HEK293 (cell line): ENCODE results near the gene MTA3.

Source experiments
- CTCF ChIA-PET: fragments of 350-600 bp; formaldehyde crosslinking; extraction: SDS; loops from one replicate; lab custom pipeline; 2021; ENCODE audit warnings: antibody characterized with exemption; lab: Yijun Ruan, JAX
- POLR2A ChIA-PET: fragments of 300-600 bp; formaldehyde crosslinking; extraction: SDS; loops from one replicate; lab custom pipeline; 2020; ENCODE audit warnings: antibody characterized with exemption, inconsistent platforms; lab: Yijun Ruan, JAX
- H3K27ac ChIP-seq: fragments of 200-500 bp; sonication (Bioruptor generic); 2 replicates; pipeline ENCODE4 v1.5.1; 2014; ENCODE audit warnings: low read depth, low read length, control low read depth, inconsistent platforms; ENCODE audit errors: extremely low read depth
- H3K36me3 ChIP-seq, 2 experiments: fragments of 200-500 bp in 1 of 2; sonication (Bioruptor generic) in 1 of 2; 1 replicate in 1 of 2; 2 replicates in 1 of 2; pipeline ENCODE4 v1.5.1; 2014 to 2017; ENCODE audit warnings: inconsistent platforms in 2 of 2, low read length in 2 of 2; ENCODE audit not compliant: control insufficient read depth in 2 of 2, insufficient read depth in 1 of 2
- H3K4me1 ChIP-seq: fragments of 200-500 bp; sonication (Bioruptor generic); 2 replicates; pipeline ENCODE4 v1.5.1; 2014; ENCODE audit warnings: mild to moderate bottlenecking, low read length, inconsistent platforms; ENCODE audit not compliant: control insufficient read depth, insufficient read depth
- H3K4me3 ChIP-seq: 2 replicates; pipeline ENCODE4 v1.5.1; 2011; ENCODE audit warnings: low read depth, mild to moderate bottlenecking, control low read depth, low read length, moderate library complexity
- H3K9me3 ChIP-seq: fragments of 200-500 bp; sonication (Bioruptor generic); 2 replicates; pipeline ENCODE4 v1.5.1; 2014; ENCODE audit warnings: low read depth, low read length, inconsistent platforms; ENCODE audit not compliant: control insufficient read depth, insufficient read depth
- GLIS2 ChIP-seq: fragments of 450-650 bp; formaldehyde crosslinking; IDR thresholded peaks from 2 replicates; pipeline ENCODE4 v1.5.1; 2016; ENCODE audit warnings: missing biosample characterization, missing genetic modification characterization
- MZF1 ChIP-seq: fragments of 450-650 bp; formaldehyde crosslinking; IDR thresholded peaks from 2 replicates; pipeline ENCODE4 v1.5.1; 2017; ENCODE audit warnings: missing biosample characterization, missing genetic modification characterization, borderline replicate concordance
- PBX3 ChIP-seq: sonication (generic); formaldehyde crosslinking; IDR thresholded peaks from 2 replicates; pipeline ENCODE4 v1.8.1; 2022; ENCODE audit warnings: mild to moderate bottlenecking, moderate library complexity, missing genetic modification reagents
- PRDM1 ChIP-seq: fragments of 450-650 bp; formaldehyde crosslinking; IDR thresholded peaks from 2 replicates; pipeline ENCODE4; 2016; ENCODE audit warnings: missing biosample characterization, missing genetic modification characterization
- SP3 ChIP-seq: fragments of 450-650 bp; formaldehyde crosslinking; IDR thresholded peaks from 2 replicates; pipeline ENCODE4 v1.5.1; 2016; ENCODE audit warnings: missing biosample characterization, missing genetic modification characterization
- ZBTB10 ChIP-seq: fragments of 450-650 bp; formaldehyde crosslinking; IDR thresholded peaks from 2 replicates; pipeline ENCODE4 v1.5.1; 2016; ENCODE audit warnings: missing biosample characterization, missing genetic modification characterization
- ZBTB26 ChIP-seq: fragments of 450-650 bp; formaldehyde crosslinking; optimal IDR thresholded peaks from 2 replicates; pipeline ENCODE3; 2016; ENCODE audit warnings: missing biosample characterization, mild to moderate bottlenecking, missing genetic modification characterization
- ZBTB48 ChIP-seq: fragments of 450-650 bp; formaldehyde crosslinking; IDR thresholded peaks from 2 replicates; pipeline ENCODE4 v1.5.1; 2016; ENCODE audit warnings: missing biosample characterization, missing genetic modification characterization
- ZNF112 ChIP-seq: fragments of 450-650 bp; formaldehyde crosslinking; IDR thresholded peaks from 2 replicates; pipeline ENCODE4 v1.5.0; 2017; ENCODE audit warnings: missing biosample characterization, missing genetic modification characterization
- ZNF121 ChIP-seq: fragments of 450-650 bp; formaldehyde crosslinking; IDR thresholded peaks from 2 replicates; pipeline ENCODE4 v1.5.1; 2016; ENCODE audit warnings: missing biosample characterization, missing genetic modification characterization
- ZNF530 ChIP-seq: fragments of 450-650 bp; formaldehyde crosslinking; IDR thresholded peaks from 2 replicates; pipeline ENCODE4 v1.5.1; 2016; ENCODE audit warnings: low read depth, missing biosample characterization, missing genetic modification characterization
- ZNF548 ChIP-seq: fragments of 450-650 bp; formaldehyde crosslinking; IDR thresholded peaks from 2 replicates; pipeline ENCODE4 v1.5.1; 2016; ENCODE audit warnings: missing biosample characterization, missing genetic modification characterization
- ZNF600 ChIP-seq: fragments of 450-650 bp; formaldehyde crosslinking; IDR thresholded peaks from 2 replicates; pipeline ENCODE4 v1.5.1; 2016; ENCODE audit warnings: missing biosample characterization, missing genetic modification characterization
- ZNF654 ChIP-seq: fragments of 450-650 bp; formaldehyde crosslinking; IDR thresholded peaks from 2 replicates; pipeline ENCODE4 v1.5.1; 2016; ENCODE audit warnings: low read depth, missing biosample characterization, missing genetic modification characterization
- ZNF830 ChIP-seq: fragments of 450-650 bp; IDR thresholded peaks from 2 replicates; pipeline ENCODE4 v1.5.0; 2018; ENCODE audit warnings: missing biosample characterization, missing genetic modification characterization, low read depth, mild to moderate bottlenecking, moderate library complexity
- ZNF837 ChIP-seq: fragments of 450-650 bp; formaldehyde crosslinking; IDR thresholded peaks from 2 replicates; pipeline ENCODE4 v1.5.1; 2016; ENCODE audit warnings: missing biosample characterization, missing genetic modification characterization
- ZSCAN30 ChIP-seq: fragments of 450-650 bp; IDR thresholded peaks from 2 replicates; pipeline ENCODE4 v1.5.1; 2018; ENCODE audit warnings: missing biosample characterization, mild to moderate bottlenecking, missing genetic modification characterization, moderate library complexity
- TF ChIP-seq, protein P1 (sequence below): fragments of 450-650 bp; formaldehyde crosslinking; IDR thresholded peaks from 2 replicates; pipeline ENCODE4; 2016; ENCODE audit warnings: missing biosample characterization, missing genetic modification characterization
- TF ChIP-seq, protein P2 (sequence below): fragments of 450-650 bp; formaldehyde crosslinking; IDR thresholded peaks from 2 replicates; pipeline ENCODE4 v1.5.1; 2016; ENCODE audit warnings: missing biosample characterization, missing genetic modification characterization, low read depth
- TF ChIP-seq, protein P3 (sequence below): fragments of 450-650 bp; formaldehyde crosslinking; IDR thresholded peaks from 2 replicates; pipeline ENCODE4 v1.5.1; 2016; ENCODE audit warnings: missing biosample characterization, missing genetic modification characterization

MTA3 gene

GRCh38 chr2:42568401-42569115 is at the start of gene MTA3:
MTA3 (plus strand) TSS chr2:42568632; CDS start chr2:42568746, 114 bp downstream.
- H3K36me3 ChIP-seq, result peaks cover 22 to 27% of the 10 kb centered on the region in 2 experiments
- no peaks in the 10 kb centered on the region for H3K9me3 ChIP-seq
- ChIA-PET CTCF (no interaction called here), POLR2A (interaction anchor here (1.1 kb wide), 1 partner anchor 242 kb away, joined by 3 read pairs; no protein-coding TSS in a partner anchor)
- 0 out of 2 replicates have a peak, but pooled peaks cover 3% of the 10 kb centered on the region for H3K4me1 ChIP-seq
- H3K27ac ChIP-seq, result peak within 1 kb of the TSS; percentile 50
- TF ChIP-seq GLIS2 (tag by site-specific recombination) (0 out of 2 replicates have a peak, but pooled peaks have one; percentile 14), ZSCAN30 (tag by site-specific recombination) (peak; percentile 36; the same call in 1 of the 2 replicates), SP3 (tag by site-specific recombination) (no peak)
- peak within 1 kb of the TSS; percentile 89 for H3K4me3 ChIP-seq

- TF ChIP-seq PRDM1 (tag by site-specific recombination) (no peak), ZNF654 (tag by site-specific recombination) (no peak), ZNF121 (tag by site-specific recombination) (no peak), ZNF112 (no peak), ZNF830 (tag by site-specific recombination) (no peak), ZNF530 (tag by site-specific recombination) (no peak), ZBTB26 (no peak), ZNF837 (no peak)
- ChIA-PET CTCF (no interaction called here), POLR2A (no interaction called here)
Measured at GRCh38 chr2:42519624-42520023, 48.8 kb upstream of the MTA3 start.

DNA sequence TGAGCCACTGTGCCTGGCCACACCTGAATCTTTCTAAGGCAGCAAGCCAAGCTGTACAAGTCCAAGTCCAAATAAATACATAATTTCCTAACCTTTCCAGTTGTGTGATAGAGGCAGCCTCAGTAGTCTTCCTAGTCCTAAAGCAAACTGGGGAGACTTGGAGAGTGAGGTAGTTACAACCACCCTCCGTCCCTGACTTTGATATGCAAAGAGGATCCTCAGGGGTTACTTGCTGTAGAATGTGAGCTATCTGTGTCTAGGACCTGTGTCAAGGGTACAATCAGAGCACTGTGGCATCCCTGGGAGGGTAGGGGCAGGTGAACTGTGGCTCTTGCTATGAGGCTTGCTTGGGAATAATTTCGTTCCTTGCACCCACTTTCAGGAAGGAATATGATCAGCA is 46.4 kb upstream of the MTA3 start:
- POLR2A ChIA-PET, result interaction anchor here (0.6 kb wide), 1 partner anchor 59 kb away, joined by 5 read pairs; no protein-coding TSS in a partner anchor
- CTCF ChIA-PET, result interaction anchor here (0.6 to 1.1 kb wide), 3 partner anchors 27 to 626 kb away, joined by 3 to 6 read pairs (median 4); no protein-coding TSS in a partner anchor
- H3K9me3 ChIP-seq, result no peaks in the 10 kb centered on the region
- no peak overlapping the region for H3K4me3 ChIP-seq
- no peaks in the 10 kb centered on the region for H3K36me3 ChIP-seq
- no peak overlapping the region for H3K27ac ChIP-seq
- H3K4me1 ChIP-seq, result no peaks in the 10 kb centered on the region
- no peak for TF ChIP-seq MZF1
- no peak for TF ChIP-seq ZNF600 (tag by site-specific recombination)
- no peak for TF ChIP-seq ZBTB10
- TF ChIP-seq ZNF548, result no peak
- TF ChIP-seq, protein P1, sequence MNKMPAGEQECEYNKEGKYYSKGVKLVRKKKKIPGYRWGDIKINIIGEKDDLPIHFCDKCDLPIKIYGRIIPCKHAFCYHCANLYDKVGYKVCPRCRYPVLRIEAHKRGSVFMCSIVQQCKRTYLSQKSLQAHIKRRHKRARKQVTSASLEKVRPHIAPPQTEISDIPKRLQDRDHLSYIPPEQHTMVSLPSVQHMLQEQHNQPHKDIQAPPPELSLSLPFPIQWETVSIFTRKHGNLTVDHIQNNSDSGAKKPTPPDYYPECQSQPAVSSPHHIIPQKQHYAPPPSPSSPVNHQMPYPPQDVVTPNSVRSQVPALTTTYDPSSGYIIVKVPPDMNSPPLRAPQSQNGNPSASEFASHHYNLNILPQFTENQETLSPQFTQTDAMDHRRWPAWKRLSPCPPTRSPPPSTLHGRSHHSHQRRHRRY (tag by site-specific recombination), result no peak
- TF ChIP-seq, protein P2, sequence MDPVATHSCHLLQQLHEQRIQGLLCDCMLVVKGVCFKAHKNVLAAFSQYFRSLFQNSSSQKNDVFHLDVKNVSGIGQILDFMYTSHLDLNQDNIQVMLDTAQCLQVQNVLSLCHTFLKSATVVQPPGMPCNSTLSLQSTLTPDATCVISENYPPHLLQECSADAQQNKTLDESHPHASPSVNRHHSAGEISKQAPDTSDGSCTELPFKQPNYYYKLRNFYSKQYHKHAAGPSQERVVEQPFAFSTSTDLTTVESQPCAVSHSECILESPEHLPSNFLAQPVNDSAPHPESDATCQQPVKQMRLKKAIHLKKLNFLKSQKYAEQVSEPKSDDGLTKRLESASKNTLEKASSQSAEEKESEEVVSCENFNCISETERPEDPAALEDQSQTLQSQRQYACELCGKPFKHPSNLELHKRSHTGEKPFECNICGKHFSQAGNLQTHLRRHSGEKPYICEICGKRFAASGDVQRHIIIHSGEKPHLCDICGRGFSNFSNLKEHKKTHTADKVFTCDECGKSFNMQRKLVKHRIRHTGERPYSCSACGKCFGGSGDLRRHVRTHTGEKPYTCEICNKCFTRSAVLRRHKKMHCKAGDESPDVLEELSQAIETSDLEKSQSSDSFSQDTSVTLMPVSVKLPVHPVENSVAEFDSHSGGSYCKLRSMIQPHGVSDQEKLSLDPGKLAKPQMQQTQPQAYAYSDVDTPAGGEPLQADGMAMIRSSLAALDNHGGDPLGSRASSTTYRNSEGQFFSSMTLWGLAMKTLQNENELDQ (tag by site-specific recombination), result no peak
- TF ChIP-seq, protein P3, sequence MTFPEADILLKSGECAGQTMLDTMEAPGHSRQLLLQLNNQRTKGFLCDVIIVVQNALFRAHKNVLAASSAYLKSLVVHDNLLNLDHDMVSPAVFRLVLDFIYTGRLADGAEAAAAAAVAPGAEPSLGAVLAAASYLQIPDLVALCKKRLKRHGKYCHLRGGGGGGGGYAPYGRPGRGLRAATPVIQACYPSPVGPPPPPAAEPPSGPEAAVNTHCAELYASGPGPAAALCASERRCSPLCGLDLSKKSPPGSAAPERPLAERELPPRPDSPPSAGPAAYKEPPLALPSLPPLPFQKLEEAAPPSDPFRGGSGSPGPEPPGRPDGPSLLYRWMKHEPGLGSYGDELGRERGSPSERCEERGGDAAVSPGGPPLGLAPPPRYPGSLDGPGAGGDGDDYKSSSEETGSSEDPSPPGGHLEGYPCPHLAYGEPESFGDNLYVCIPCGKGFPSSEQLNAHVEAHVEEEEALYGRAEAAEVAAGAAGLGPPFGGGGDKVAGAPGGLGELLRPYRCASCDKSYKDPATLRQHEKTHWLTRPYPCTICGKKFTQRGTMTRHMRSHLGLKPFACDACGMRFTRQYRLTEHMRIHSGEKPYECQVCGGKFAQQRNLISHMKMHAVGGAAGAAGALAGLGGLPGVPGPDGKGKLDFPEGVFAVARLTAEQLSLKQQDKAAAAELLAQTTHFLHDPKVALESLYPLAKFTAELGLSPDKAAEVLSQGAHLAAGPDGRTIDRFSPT, result no peak
- no peak for TF ChIP-seq ZBTB48 (tag by site-specific recombination)
- no peak for TF ChIP-seq PBX3

More at GRCh38 chr2:42519624-42520023, 48.8 kb upstream of the MTA3 start:
- H3K4me3 ChIP-seq, result no peak overlapping the region
- H3K36me3 ChIP-seq, result no peaks in the 10 kb centered on the region
- H3K27ac ChIP-seq, result no peak overlapping the region
- H3K4me1 ChIP-seq, result no peaks in the 10 kb centered on the region
- H3K9me3 ChIP-seq, result no peaks in the 10 kb centered on the region
